KMS-11 (cell line): ENCODE data around the gene SNAPIN.

Source experiments
- H2AFZ ChIP-seq: fragments of 200-600 bp; sonication (generic); 2 replicates; pipeline ENCODE4 v1.6.1; 2016; ENCODE audit warnings: antibody characterized with exemption, mixed run types, low read depth
- H3K27ac ChIP-seq: fragments of 200-600 bp; sonication (generic); 2 replicates; pipeline ENCODE4 v1.6.1; 2016; ENCODE audit warnings: mild to moderate bottlenecking, mixed run types
- H3K27me3 ChIP-seq: fragments of 200-600 bp; sonication (generic); 2 replicates; pipeline ENCODE4 v1.6.1; 2017; ENCODE audit warnings: mild to moderate bottlenecking, low read depth, mixed run types, moderate library complexity; ENCODE audit not compliant: insufficient read depth
- H3K36me3 ChIP-seq: fragments of 200-600 bp; sonication (generic); 2 replicates; pipeline ENCODE4 v1.6.1; 2017; ENCODE audit warnings: mild to moderate bottlenecking, mixed run types; ENCODE audit not compliant: insufficient read depth
- H3K4me1 ChIP-seq: fragments of 200-600 bp; sonication (generic); 2 replicates; pipeline ENCODE4 v1.6.1; 2016; ENCODE audit warnings: mild to moderate bottlenecking, low read depth, mixed run types; ENCODE audit not compliant: poor library complexity, severe bottlenecking
- H3K4me2 ChIP-seq: fragments of 200-600 bp; sonication (generic); 2 replicates; pipeline ENCODE4 v1.7.0; 2016; ENCODE audit warnings: mild to moderate bottlenecking, mixed run types
- H3K4me3 ChIP-seq: fragments of 200-600 bp; sonication (generic); IDR thresholded peaks from 2 replicates; pipeline ENCODE4 v1.6.1; 2017; ENCODE audit warnings: low read depth, low read length, mixed read lengths; ENCODE audit not compliant: insufficient read depth
- H3K79me2 ChIP-seq: fragments of 200-600 bp; sonication (generic); 2 replicates; pipeline ENCODE4 v1.6.1; 2016; ENCODE audit warnings: low read depth, mixed run types; ENCODE audit not compliant: insufficient read depth
- H3K9ac ChIP-seq: fragments of 200-600 bp; sonication (generic); 2 replicates; pipeline ENCODE4 v1.6.1; 2016; ENCODE audit warnings: mild to moderate bottlenecking, mixed run types
- H4K20me1 ChIP-seq: fragments of 200-600 bp; sonication (generic); 2 replicates; pipeline ENCODE4 v1.6.1; 2016; ENCODE audit warnings: mild to moderate bottlenecking, mixed run types; ENCODE audit not compliant: insufficient read depth
- CTCF ChIP-seq: fragments of 200-600 bp; sonication (generic); conservative IDR thresholded peaks from 2 replicates; pipeline ENCODE4 v1.6.1; 2017; ENCODE audit warnings: low read depth, mild to moderate bottlenecking, antibody characterized with exemption, low read length, moderate library complexity, mixed read lengths

The SNAPIN gene

GRCh38 chr1:153623101-153623500 is 35.4 kb upstream of the SNAPIN start:
- Histone ChIP-seq H3K4me1 (no peaks in the 10 kb centered on the region), H3K9ac (no peak overlapping the region), H3K27me3 (no peaks in the 10 kb centered on the region), H2AFZ (no peak overlapping the region), H3K27ac (no peak overlapping the region), H3K36me3 (no peaks in the 10 kb centered on the region), H3K4me2 (no peak overlapping the region), H3K79me2 (no peaks in the 10 kb centered on the region), H3K4me3 (no peak overlapping the region), H4K20me1 (no peaks in the 10 kb centered on the region)
- TF ChIP-seq CTCF = no peak

GRCh38 chr1:153624965-153625611 is 33.4 kb upstream of the SNAPIN start:
- Histone ChIP-seq H3K4me3 (no peak overlapping the region), H3K4me1 (no peaks in the 10 kb centered on the region), H3K4me2 (no peak overlapping the region), H2AFZ (no peak overlapping the region), H3K27ac (no peak overlapping the region), H3K36me3 (no peaks in the 10 kb centered on the region), H3K27me3 (no peaks in the 10 kb centered on the region), H3K9ac (no peak overlapping the region), H3K79me2 (no peaks in the 10 kb centered on the region), H4K20me1 (no peaks in the 10 kb centered on the region)
- TF ChIP-seq CTCF = no peak

- H2AFZ ChIP-seq = no peak overlapping the region
- H3K79me2 ChIP-seq = no peaks in the 10 kb centered on the region
- no peak for TF ChIP-seq CTCF
- H3K4me3 ChIP-seq = no peak overlapping the region
- no peak overlapping the region for H3K27ac ChIP-seq
- H3K27me3 ChIP-seq = no peaks in the 10 kb centered on the region
- H3K4me2 ChIP-seq = no peak overlapping the region
- H3K4me1 ChIP-seq = no peaks in the 10 kb centered on the region
- no peak overlapping the region for H3K9ac ChIP-seq
- H4K20me1 ChIP-seq = no peaks in the 10 kb centered on the region
- H3K36me3 ChIP-seq = no peaks in the 10 kb centered on the region
Observed at GRCh38 chr1:153626477-153626903, 32.0 kb upstream of the SNAPIN start.

GRCh38 chr1:153626904-153627714 is 31.4 kb upstream of the SNAPIN start, which contains the start of gene S100A13:
S100A13 (minus strand) TSS chr1:153627505; CDS start chr1:153626472, 1,033 bp downstream.
- Histone ChIP-seq H3K27me3 (no peaks in the 10 kb centered on the region), H3K4me3 (no peak within 1 kb of the TSS), H3K27ac (no peak within 1 kb of the TSS), H3K79me2 (no peaks in the 10 kb centered on the region), H4K20me1 (no peaks in the 10 kb centered on the region), H3K9ac (no peak within 1 kb of the TSS), H2AFZ (no peak within 1 kb of the TSS), H3K4me2 (no peak within 1 kb of the TSS), H3K4me1 (no peaks in the 10 kb centered on the region), H3K36me3 (no peaks in the 10 kb centered on the region)
- TF ChIP-seq CTCF = peak; percentile 57; the same call in 1 of the 2 replicates
